Measurements from ENCODE around the gene DIP2C. TPM values are rescaled to one million over a fixed set of nuclear protein-coding genes. Genes with fewer than 3 reads are reported as not detected.

Gene DIP2C
- polyA plus RNA-seq, 3 donors, result 0.11 TPM; not detected in 2

- Histone ChIP-seq H3K9ac (ENCODE audit: insufficient read depth, low read length, poor library complexity, severe bottlenecking) (no peak overlapping the region), H3K27me3 (ENCODE audit: control insufficient read depth in 2 of 2, insufficient read depth in 2 of 2, low read length in 2 of 2) (no peaks in the 10 kb centered on the region), H4K20me1 (ENCODE audit: insufficient read depth, low read length) (no peaks in the 10 kb centered on the region), H3K36me3 (replicated peaks in 1 of 2; ENCODE audit: control insufficient read depth in 1 of 2, insufficient read depth in 2 of 2, low read length in 2 of 2) (no peaks in the 10 kb centered on the region), H3K4me2 (replicated peaks; ENCODE audit: extremely low read depth, low read length, poor library complexity, severe bottlenecking) (no peak overlapping the region), H3K9me3 (replicated peaks in 1 of 2; ENCODE audit: control insufficient read depth in 1 of 2, insufficient read depth in 1 of 2, low read length in 2 of 2) (no peaks in the 10 kb centered on the region), H3K79me2 (ENCODE audit: insufficient read depth, low read length) (no peaks in the 10 kb centered on the region), H2AFZ (ENCODE audit: insufficient read depth, low read depth, low read length, poor library complexity, severe bottlenecking) (no peak overlapping the region), H3K27ac (ENCODE audit: low read depth in 1 of 2, low read length in 2 of 2) (no peak overlapping the region), H3K4me3 (replicated peaks in 1 of 3; ENCODE audit: low read depth in 2 of 3, low read length in 3 of 3) (no peak overlapping the region), H3K4me1 (ENCODE audit: control insufficient read depth in 1 of 2, insufficient read depth in 2 of 2, low read length in 2 of 2) (peaks cover 0 to 7% of the 10 kb centered on the region in 2 donors)
- WGBS (ENCODE audit: insufficient coverage), result 90% methylated on average over 18 of the region's 18 CpGs
- Mint-ChIP-seq H3K9me3 (peaks cover 0 to under 1% (median 0%) of the 10 kb centered on the region in 7 donors), H3K27ac (peak overlapping the region in 1 of 7 donors; percentile 47), H3K36me3 (no peaks in the 10 kb centered on the region), H3K4me1 (peaks cover 17% of the 10 kb centered on the region), H3K4me3 (no peak overlapping the region), H3K27me3 (ENCODE audit: low read depth in 3 of 3) (peaks cover 2 to 4% (median 3%) of the 10 kb centered on the region in 3 donors)
- DNase-seq, result no peak
- no peak for TF ChIP-seq CTCF (IDR thresholded peaks at IDR 0.05)
- intact Hi-C loops (cut with micrococcal nuclease), result no loop called here
These were observed 381.8 kb downstream of the DIP2C start for GRCh38 chr10:307659-308058.

GRCh38 chr10:306675-307185 is 382.7 kb downstream of the DIP2C start:
- H3K27me3 ChIP-seq (ENCODE audit: control insufficient read depth in 2 of 2, insufficient read depth in 2 of 2, low read length in 2 of 2), result no peaks in the 10 kb centered on the region
- 58% methylated on average over 6 of the region's 8 CpGs for WGBS (ENCODE audit: insufficient coverage)
- no peak overlapping the region for H2AFZ ChIP-seq (ENCODE audit: insufficient read depth, low read depth, low read length, poor library complexity, severe bottlenecking)
- H3K4me1 ChIP-seq (ENCODE audit: control insufficient read depth in 1 of 2, insufficient read depth in 2 of 2, low read length in 2 of 2), result peaks cover 0 to 7% of the 10 kb centered on the region in 2 donors
- no peak for DNase-seq
- H3K4me2 ChIP-seq (replicated peaks; ENCODE audit: extremely low read depth, low read length, poor library complexity, severe bottlenecking), result no peak overlapping the region
- peak overlapping the region in 1 of 7 donors; percentile 79 for H3K27ac Mint-ChIP-seq
- no peak overlapping the region for H3K4me3 Mint-ChIP-seq
- peaks cover 0 to 2% (median 0%) of the 10 kb centered on the region in 7 donors for H3K9me3 Mint-ChIP-seq
- no peaks in the 10 kb centered on the region for H3K36me3 ChIP-seq (replicated peaks in 1 of 2; ENCODE audit: control insufficient read depth in 1 of 2, insufficient read depth in 2 of 2, low read length in 2 of 2)
- no peaks in the 10 kb centered on the region for H3K36me3 Mint-ChIP-seq
- TF ChIP-seq CTCF (IDR thresholded peaks at IDR 0.05), result no peak
- H3K4me3 ChIP-seq (replicated peaks in 1 of 3; ENCODE audit: low read depth in 2 of 3, low read length in 3 of 3), result no peak overlapping the region
- H3K27ac ChIP-seq (ENCODE audit: low read depth in 1 of 2, low read length in 2 of 2), result no peak overlapping the region
- peaks cover 2 to 4% (median 3%) of the 10 kb centered on the region in 3 donors for H3K27me3 Mint-ChIP-seq (ENCODE audit: low read depth in 3 of 3)
- no peak overlapping the region for H3K9ac ChIP-seq (ENCODE audit: insufficient read depth, low read length, poor library complexity, severe bottlenecking)
- H3K4me1 Mint-ChIP-seq, result peaks cover 17% of the 10 kb centered on the region
- intact Hi-C loops (cut with micrococcal nuclease), result no loop called here
- no peaks in the 10 kb centered on the region for H3K9me3 ChIP-seq (replicated peaks in 1 of 2; ENCODE audit: control insufficient read depth in 1 of 2, insufficient read depth in 1 of 2, low read length in 2 of 2)
- H3K79me2 ChIP-seq (ENCODE audit: insufficient read depth, low read length), result no peaks in the 10 kb centered on the region
- no peaks in the 10 kb centered on the region for H4K20me1 ChIP-seq (ENCODE audit: insufficient read depth, low read length)

Data from CD14-positive monocyte (primary cell).